ENCODE results near the gene ATP8A2. TPM values are rescaled to one million over a fixed set of nuclear protein-coding genes. Genes with fewer than 3 reads are reported as not detected.

ATP8A2 gene
- total RNA-seq, 1 donor from 2014 or later: 0.27 TPM

DNA sequence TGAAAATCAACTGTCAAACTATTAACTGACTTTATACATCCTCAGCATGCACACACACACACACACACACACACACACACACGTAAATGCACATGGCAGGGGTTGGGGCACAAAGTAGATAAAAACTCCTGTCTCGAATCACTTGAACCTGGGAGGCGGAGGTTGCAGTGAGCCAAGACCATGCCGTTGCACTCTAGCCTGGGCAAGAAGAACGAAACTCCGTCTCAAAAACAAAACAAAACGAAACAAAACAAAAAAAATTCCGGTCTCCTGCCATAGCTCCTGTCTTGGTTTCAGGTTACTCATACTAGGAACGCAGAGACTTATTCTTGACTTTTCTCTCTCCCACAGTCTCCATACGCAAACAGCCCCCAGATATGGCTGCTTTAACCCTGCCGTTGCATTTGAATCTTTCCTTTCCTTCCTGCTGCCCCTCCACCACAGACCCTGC is 531.1 kb downstream of the ATP8A2 start:
- TF ChIP-seq, protein P1, sequence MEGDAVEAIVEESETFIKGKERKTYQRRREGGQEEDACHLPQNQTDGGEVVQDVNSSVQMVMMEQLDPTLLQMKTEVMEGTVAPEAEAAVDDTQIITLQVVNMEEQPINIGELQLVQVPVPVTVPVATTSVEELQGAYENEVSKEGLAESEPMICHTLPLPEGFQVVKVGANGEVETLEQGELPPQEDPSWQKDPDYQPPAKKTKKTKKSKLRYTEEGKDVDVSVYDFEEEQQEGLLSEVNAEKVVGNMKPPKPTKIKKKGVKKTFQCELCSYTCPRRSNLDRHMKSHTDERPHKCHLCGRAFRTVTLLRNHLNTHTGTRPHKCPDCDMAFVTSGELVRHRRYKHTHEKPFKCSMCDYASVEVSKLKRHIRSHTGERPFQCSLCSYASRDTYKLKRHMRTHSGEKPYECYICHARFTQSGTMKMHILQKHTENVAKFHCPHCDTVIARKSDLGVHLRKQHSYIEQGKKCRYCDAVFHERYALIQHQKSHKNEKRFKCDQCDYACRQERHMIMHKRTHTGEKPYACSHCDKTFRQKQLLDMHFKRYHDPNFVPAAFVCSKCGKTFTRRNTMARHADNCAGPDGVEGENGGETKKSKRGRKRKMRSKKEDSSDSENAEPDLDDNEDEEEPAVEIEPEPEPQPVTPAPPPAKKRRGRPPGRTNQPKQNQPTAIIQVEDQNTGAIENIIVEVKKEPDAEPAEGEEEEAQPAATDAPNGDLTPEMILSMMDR (IDR thresholded peaks at IDR 0.05; ENCODE audit: borderline replicate concordance): no peak
- Histone ChIP-seq H3K9me3 (replicated peaks) (peaks cover 1% of the 10 kb centered on the region), H3K4me3 (no peak overlapping the region), H3K4me1 (no peaks in the 10 kb centered on the region), H3K27me3 (ENCODE audit: low read depth) (peaks cover 23% of the 10 kb centered on the region), H3K27ac (replicated peaks) (no peak overlapping the region), H3K36me3 (no peaks in the 10 kb centered on the region)
- no peak for DNase-seq
- intact Hi-C loops (cut with micrococcal nuclease): no loop called here

DNA sequence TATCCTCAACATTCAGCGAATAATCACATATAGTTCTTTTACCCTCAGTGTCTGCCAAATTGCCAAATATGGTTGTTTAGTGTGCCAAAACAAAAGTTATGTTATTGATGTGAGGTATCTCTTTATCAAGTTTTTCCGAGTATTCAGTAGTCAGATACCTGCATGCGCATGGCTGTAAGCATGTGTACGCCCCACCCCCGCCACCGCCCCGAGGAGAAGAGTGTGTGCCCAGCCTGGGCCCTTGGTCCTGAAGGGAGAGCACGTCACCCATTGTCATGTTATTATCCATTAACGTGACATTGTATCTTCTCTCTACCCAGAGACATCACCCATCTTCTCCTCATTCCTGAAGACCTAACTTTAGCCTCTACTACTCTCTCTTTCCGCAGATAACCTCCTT is 533.1 kb downstream of the ATP8A2 start:
- no peaks in the 10 kb centered on the region for H3K36me3 ChIP-seq
- no peak for DNase-seq
- H3K27ac ChIP-seq (replicated peaks): no peak overlapping the region
- peaks cover 14% of the 10 kb centered on the region for H3K27me3 ChIP-seq (ENCODE audit: low read depth)
- H3K4me3 ChIP-seq: no peak overlapping the region
- no peaks in the 10 kb centered on the region for H3K4me1 ChIP-seq
- TF ChIP-seq, protein P1 (IDR thresholded peaks at IDR 0.05; ENCODE audit: borderline replicate concordance): no peak
- H3K9me3 ChIP-seq (replicated peaks): no peaks in the 10 kb centered on the region
- intact Hi-C loops (cut with micrococcal nuclease): no loop called here

DNA sequence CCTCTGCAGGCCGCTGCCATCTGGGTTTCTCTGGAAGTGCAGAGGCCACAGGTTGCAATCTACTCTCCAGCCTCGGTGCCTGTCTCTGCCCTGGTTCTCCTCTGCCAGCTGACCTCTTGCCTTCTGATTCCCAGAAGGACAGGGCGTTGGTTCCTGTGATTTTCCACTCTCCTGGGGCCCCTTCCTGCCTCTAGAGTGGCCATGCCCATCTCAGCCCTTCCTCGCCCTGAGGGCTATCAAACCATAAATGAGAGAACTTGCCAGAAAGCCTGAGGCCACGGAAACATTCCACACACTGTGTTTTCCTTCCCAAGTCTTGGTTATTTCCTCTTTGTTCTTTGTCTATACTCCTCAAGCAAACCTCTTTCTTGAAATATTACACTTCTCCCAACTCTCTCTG is 533.8 kb downstream of the ATP8A2 start:
- Histone ChIP-seq H3K36me3 (no peaks in the 10 kb centered on the region), H3K4me1 (no peaks in the 10 kb centered on the region), H3K27ac (replicated peaks) (no peak overlapping the region), H3K9me3 (replicated peaks) (no peaks in the 10 kb centered on the region), H3K4me3 (no peak overlapping the region), H3K27me3 (ENCODE audit: low read depth) (peaks cover 8% of the 10 kb centered on the region)
- TF ChIP-seq, protein P1 (IDR thresholded peaks at IDR 0.05; ENCODE audit: borderline replicate concordance): no peak
- DNase-seq: no peak
- intact Hi-C loops (cut with micrococcal nuclease): no loop called here

DNA sequence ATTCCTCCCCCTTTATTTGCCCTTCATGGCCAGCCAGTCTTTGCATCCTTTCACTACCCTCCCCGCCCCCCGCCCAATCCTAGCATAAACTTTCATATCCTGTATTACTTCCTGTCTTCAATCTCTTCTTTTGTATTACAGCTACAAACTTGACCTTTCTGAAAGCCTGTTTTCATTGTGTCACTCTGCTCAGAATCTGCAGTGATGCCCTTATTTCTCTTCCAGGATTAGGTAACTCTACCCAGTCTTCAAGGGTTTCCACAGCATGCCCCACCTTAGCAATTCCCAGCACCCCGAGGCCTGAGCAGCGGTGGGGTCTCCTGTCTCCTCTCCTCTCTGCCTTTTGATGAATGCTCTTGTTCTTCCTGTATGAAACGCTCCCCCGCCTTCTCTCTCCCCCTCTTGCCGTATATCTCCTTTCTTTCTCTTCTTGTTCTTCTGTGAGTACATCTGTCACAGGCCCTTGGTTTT is 534.5 kb downstream of the ATP8A2 start:
- no peak for DNase-seq
- Histone ChIP-seq H3K27ac (replicated peaks) (no peak overlapping the region), H3K27me3 (ENCODE audit: low read depth) (peaks cover 3% of the 10 kb centered on the region), H3K4me1 (no peaks in the 10 kb centered on the region), H3K9me3 (replicated peaks) (no peaks in the 10 kb centered on the region), H3K36me3 (no peaks in the 10 kb centered on the region), H3K4me3 (no peak overlapping the region)
- intact Hi-C loops (cut with micrococcal nuclease): no loop called here
- TF ChIP-seq, protein P1 (IDR thresholded peaks at IDR 0.05; ENCODE audit: borderline replicate concordance): no peak

DNA sequence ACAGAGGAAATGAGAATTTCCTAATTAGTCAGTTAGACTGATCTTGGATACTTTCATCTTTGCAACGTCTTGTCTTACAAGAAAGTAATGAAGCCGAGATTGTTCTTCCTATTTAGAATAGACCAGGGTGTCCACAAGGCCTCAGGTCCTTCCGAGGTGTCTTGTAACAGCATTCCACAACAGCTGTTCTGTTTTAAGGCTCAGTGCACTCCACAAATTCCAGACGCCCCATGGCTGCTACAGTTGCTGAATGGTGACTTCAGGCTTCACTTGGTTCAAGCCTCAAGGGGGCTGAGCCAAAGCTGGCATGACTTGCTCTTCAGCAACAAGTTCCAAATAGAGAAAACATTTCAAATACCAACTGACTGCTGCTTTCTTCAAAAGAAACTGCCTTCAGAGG is 536.6 kb downstream of the ATP8A2 start:
- Histone ChIP-seq H3K4me1 (no peaks in the 10 kb centered on the region), H3K27me3 (ENCODE audit: low read depth) (peaks cover 13% of the 10 kb centered on the region), H3K27ac (replicated peaks) (no peak overlapping the region), H3K9me3 (replicated peaks) (no peaks in the 10 kb centered on the region), H3K4me3 (no peak overlapping the region), H3K36me3 (no peaks in the 10 kb centered on the region)
- no peak for DNase-seq
- intact Hi-C loops (cut with micrococcal nuclease): no loop called here
- TF ChIP-seq, protein P1 (IDR thresholded peaks at IDR 0.05; ENCODE audit: borderline replicate concordance): no peak

Data from left ventricle myocardium inferior (tissue), 1 donor.